ENCODE measurements around the gene SMIM13.

Gene SMIM13

DNA sequence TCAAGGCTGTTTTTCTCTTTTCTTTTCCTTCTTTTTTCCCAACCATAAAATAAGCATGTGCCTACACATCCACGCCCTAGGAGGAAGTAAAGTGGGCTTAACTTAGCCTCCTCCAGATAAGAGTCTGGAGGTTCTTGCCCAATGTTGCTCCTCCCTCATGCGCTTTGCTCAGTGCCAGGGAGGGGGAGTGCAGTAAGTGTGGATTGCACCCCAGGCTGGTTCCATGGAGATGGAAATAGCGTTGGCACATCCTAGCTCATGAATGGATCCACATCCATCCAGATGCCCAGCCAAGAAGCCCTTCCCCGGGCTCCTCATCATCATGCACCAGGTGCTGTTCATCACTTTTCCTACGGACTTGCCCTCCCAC is 80.6 kb downstream of the SMIM13 start:
- TF ChIP-seq, protein P1, sequence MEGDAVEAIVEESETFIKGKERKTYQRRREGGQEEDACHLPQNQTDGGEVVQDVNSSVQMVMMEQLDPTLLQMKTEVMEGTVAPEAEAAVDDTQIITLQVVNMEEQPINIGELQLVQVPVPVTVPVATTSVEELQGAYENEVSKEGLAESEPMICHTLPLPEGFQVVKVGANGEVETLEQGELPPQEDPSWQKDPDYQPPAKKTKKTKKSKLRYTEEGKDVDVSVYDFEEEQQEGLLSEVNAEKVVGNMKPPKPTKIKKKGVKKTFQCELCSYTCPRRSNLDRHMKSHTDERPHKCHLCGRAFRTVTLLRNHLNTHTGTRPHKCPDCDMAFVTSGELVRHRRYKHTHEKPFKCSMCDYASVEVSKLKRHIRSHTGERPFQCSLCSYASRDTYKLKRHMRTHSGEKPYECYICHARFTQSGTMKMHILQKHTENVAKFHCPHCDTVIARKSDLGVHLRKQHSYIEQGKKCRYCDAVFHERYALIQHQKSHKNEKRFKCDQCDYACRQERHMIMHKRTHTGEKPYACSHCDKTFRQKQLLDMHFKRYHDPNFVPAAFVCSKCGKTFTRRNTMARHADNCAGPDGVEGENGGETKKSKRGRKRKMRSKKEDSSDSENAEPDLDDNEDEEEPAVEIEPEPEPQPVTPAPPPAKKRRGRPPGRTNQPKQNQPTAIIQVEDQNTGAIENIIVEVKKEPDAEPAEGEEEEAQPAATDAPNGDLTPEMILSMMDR (IDR thresholded peaks at IDR 0.05; ENCODE audit: control insufficient read depth, extremely low read depth, insufficient read depth): no peak
- DNase-seq (ENCODE audit: low read depth): no peak

DNA sequence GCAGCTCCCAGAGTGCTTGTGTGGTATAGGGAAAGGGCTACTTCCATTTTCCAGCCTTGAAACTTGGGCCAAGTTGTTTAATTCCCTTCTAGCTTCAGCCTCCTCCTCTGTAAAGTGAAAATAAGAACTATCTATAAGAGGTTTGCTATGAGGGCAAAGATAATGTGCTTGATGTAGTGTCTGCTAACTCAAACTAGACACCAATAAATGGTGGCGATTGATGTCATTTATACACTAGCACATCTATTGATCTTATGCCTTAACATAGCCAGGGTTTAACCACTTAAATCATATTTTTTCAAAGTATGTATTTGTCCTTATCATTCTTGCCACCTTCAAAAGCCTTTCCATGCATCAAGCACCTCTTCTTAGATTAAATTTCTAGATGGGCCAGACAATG is 83.6 kb downstream of the SMIM13 start:
- TF ChIP-seq, protein P1 (IDR thresholded peaks at IDR 0.05; ENCODE audit: control insufficient read depth, extremely low read depth, insufficient read depth): no peak
- no peak overlapping the region for H3K4me3 ChIP-seq (ENCODE audit: low read depth, low read length)
- DNase-seq (ENCODE audit: low read depth): no peak

More for the DNA sequence above, 80.6 kb downstream of the SMIM13 start:
- no peak overlapping the region for H3K4me3 ChIP-seq (ENCODE audit: low read depth, low read length)

DNA sequence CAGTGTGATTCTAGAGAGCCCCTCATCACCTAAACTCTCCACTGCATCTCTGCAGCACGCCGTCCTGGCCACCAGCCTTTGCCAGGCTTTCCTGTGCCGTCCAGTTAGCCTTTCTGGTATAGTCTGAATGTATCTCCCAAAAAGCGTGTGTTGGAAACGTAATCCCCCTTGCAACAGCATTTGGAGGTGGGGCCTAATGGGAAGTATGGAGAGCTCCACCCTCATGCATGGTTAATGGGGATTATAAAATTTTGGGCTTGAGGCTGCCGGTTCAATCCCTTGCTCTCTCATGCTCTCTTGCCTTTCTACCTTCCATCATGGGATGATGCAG is 85.4 kb downstream of the SMIM13 start:
- H3K4me3 ChIP-seq (ENCODE audit: low read depth, low read length): no peak overlapping the region
- no peak for DNase-seq (ENCODE audit: low read depth)
- TF ChIP-seq, protein P1 (IDR thresholded peaks at IDR 0.05; ENCODE audit: control insufficient read depth, extremely low read depth, insufficient read depth): no peak

DNA sequence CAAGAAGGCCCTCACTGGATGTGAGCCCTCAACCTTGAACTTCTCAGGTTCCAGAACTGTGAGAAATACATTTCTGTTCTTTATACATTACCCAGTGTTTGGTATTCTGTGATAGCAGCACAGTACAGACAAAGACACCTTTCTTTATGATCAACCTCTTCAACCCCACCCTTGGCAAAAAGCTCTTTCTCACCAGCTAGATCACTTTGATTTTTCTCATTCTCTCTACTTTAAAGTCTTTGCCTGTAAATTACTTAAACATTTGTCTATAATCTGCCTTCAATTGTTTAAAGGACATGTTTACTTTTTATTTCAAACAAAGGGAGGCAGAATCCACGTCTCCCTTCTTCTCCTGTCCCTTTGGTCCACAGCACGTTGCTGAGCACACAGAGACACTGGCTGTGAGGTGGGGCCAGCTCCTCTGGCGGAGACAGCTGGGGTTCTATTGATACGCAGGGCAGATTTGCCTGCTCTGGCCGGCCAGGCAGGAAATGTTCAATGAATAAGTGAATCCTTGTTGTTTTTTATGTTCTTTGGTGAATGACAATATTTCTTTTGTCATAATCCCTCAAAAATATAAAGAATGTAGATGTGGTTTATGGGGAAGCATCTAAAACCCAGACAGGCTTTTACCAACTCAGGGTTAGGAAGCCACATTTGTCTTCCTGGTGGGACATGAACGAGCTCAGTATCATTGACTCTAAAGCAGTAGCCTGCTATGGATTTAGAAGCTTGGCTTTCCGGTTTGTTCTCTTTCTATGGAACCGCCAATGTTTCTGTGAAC is 86.0 kb downstream of the SMIM13 start:
- H3K4me3 ChIP-seq (ENCODE audit: low read depth, low read length): no peak overlapping the region
- TF ChIP-seq, protein P1 (IDR thresholded peaks at IDR 0.05; ENCODE audit: control insufficient read depth, extremely low read depth, insufficient read depth): no peak
- DNase-seq (ENCODE audit: low read depth): no peak

DNA sequence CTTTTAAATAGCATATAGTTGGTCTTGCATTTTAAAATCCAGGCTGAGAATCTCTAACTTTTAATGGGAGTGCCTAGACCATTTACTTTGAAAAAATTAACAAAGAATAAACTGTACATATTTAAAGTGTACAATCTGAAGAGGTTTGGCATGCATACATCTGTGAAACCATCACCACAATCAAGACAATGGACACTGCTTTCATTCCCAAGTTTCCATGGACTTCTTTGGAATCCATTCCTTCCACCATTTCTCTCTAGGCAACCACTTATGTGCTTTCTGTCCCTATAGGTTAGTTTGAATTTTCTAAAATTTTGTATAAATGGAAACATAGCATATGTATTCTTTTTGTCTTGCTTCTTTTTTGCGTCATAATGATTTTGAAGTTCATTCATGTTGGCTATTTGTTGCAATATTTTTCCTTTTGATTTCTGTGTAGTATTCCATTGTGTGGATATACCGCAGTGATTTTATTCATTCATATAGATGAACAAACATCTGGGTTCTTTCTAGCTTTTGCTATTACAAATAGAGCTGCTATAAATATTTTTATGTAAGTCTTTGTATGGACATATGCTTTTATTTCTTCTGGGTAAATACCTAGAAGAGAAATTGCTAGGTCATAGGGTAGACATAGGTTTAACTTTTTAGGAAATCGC is 88.0 kb downstream of the SMIM13 start:
- DNase-seq (ENCODE audit: low read depth): no peak
- H3K4me3 ChIP-seq (ENCODE audit: low read depth, low read length): no peak overlapping the region
- TF ChIP-seq, protein P1 (IDR thresholded peaks at IDR 0.05; ENCODE audit: control insufficient read depth, extremely low read depth, insufficient read depth): no peak

DNA sequence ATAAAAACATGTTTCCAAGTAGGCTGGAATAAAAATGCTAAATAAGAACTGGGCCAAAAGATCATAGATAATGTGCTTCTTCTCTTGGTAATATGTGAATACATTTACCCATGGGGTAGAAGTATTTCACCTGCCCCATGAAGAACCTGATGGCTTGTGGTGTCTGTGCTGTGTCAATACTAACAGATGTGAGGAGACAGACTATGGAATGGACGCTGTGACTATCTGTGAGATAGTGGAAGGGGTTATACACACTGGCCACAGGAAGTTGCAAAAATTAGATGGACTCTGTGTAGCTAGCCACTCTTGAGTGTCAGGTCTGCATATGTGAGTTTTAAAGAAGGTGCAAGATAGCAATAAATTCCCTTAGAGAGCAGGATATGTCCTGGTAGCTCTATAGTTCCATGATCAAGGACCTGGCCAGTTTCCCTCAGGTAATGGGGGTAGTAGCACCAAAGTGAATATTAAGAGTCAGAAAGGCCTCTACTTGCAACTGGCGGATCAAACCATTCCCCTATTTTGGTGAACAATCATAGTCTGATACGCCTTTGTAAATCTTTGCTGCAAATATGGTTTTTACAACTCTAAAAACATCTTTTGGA is 90.2 kb downstream of the SMIM13 start:
- H3K4me3 ChIP-seq (ENCODE audit: low read depth, low read length): no peak overlapping the region
- DNase-seq (ENCODE audit: low read depth): no peak
- TF ChIP-seq, protein P1 (IDR thresholded peaks at IDR 0.05; ENCODE audit: control insufficient read depth, extremely low read depth, insufficient read depth): no peak
